WTC11 (cell line): ENCODE results near the gene IFT27. TPM values are rescaled to one million over a fixed set of nuclear protein-coding genes. Genes with fewer than 3 reads are reported as not detected.

Experiments
- ATAC-seq: fragments of 200-7000 bp; cut with Tn5 transposase; 2 replicates; pipeline ENCODE4 v1.10.0; 2021; ENCODE audit warnings: mild to moderate bottlenecking, moderate library complexity
- CTCF ChIA-PET: fragments of 300-600 bp; sonication (Branson Sonifier 250); formaldehyde crosslinking; loops from one replicate; lab custom pipeline; 2021; ENCODE audit warnings: antibody characterized with exemption; lab: Charles Lee
- POLR2A ChIA-PET: fragments of 350-600 bp; sonication (Branson Sonifier 250); formaldehyde crosslinking; loops from one replicate; lab custom pipeline; 2021; ENCODE audit warnings: antibody characterized with exemption; lab: Charles Lee
- DNase-seq: peaks from one replicate; pipeline ENCODE4 v3.0.0; 2021; ENCODE audit warnings: low spot score
- H3K27ac Mint-ChIP-seq: 2 replicates; pipeline ENCODE4 v1.8.0; 2021; ENCODE audit warnings: mixed read lengths
- H3K27me3 Mint-ChIP-seq: 2 replicates; pipeline ENCODE4 v1.8.0; 2021; ENCODE audit warnings: low read depth, mild to moderate bottlenecking, moderate library complexity, mixed read lengths
- H3K36me3 Mint-ChIP-seq: 2 replicates; pipeline ENCODE4 v1.8.0; 2021; ENCODE audit warnings: mixed read lengths
- H3K4me1 Mint-ChIP-seq: 2 replicates; pipeline ENCODE4 v1.8.0; 2022; ENCODE audit warnings: mixed read lengths
- H3K4me3 Mint-ChIP-seq: 2 replicates; pipeline ENCODE4 v1.8.0; 2021; ENCODE audit warnings: mild to moderate bottlenecking, moderate library complexity, mixed read lengths
- H3K9me3 Mint-ChIP-seq: 2 replicates; pipeline ENCODE4 v1.8.0; 2021; ENCODE audit warnings: mixed read lengths
- ARID4B ChIP-seq: sonication (generic); formaldehyde crosslinking; IDR thresholded peaks from 2 replicates; pipeline ENCODE4 v1.8.0; 2023; ENCODE audit warnings: missing genetic modification reagents, mild to moderate bottlenecking, borderline replicate concordance
- CBFB ChIP-seq: sonication (generic); formaldehyde crosslinking; IDR thresholded peaks from 2 replicates; pipeline ENCODE4 v1.8.1; 2022; ENCODE audit warnings: mild to moderate bottlenecking, low read depth, missing genetic modification reagents
- CDX4 ChIP-seq: fragments of 250-450 bp; sonication (Bioruptor Pico); IDR thresholded peaks from 2 replicates; pipeline ENCODE4 v1.9.0; 2021; ENCODE audit warnings: moderate library complexity, mild to moderate bottlenecking, inconsistent platforms, borderline replicate concordance
- ESRRA ChIP-seq: sonication (generic); formaldehyde crosslinking; IDR thresholded peaks from 2 replicates; pipeline ENCODE4 v1.8.1; 2022; ENCODE audit warnings: mild to moderate bottlenecking, missing genetic modification reagents, borderline replicate concordance
- HMGXB4 ChIP-seq: sonication (generic); formaldehyde crosslinking; IDR thresholded peaks from 2 replicates; pipeline ENCODE4 v1.8.1; 2023; ENCODE audit warnings: mild to moderate bottlenecking, moderate library complexity, missing genetic modification reagents
- MAX ChIP-seq: sonication (generic); formaldehyde crosslinking; IDR thresholded peaks from 2 replicates; pipeline ENCODE4 v1.8.0; 2022; ENCODE audit warnings: mild to moderate bottlenecking, missing genetic modification reagents
- NFYB ChIP-seq: sonication (generic); formaldehyde crosslinking; conservative IDR thresholded peaks from 2 replicates; pipeline ENCODE4 v1.8.0; 2022; ENCODE audit warnings: low read depth, missing genetic modification reagents
- NR3C1 ChIP-seq: sonication (generic); formaldehyde crosslinking; conservative IDR thresholded peaks from 2 replicates; pipeline ENCODE4 v1.8.1; 2023; ENCODE audit warnings: low read depth, mild to moderate bottlenecking, missing genetic modification reagents
- SMAD3 ChIP-seq: sonication (generic); formaldehyde crosslinking; IDR thresholded peaks from 2 replicates; pipeline ENCODE4 v1.8.0; 2022; ENCODE audit warnings: missing genetic modification reagents, mild to moderate bottlenecking, borderline replicate concordance
- SOX15 ChIP-seq: fragments of 250-450 bp; sonication (Bioruptor Pico); IDR thresholded peaks from 2 replicates; pipeline ENCODE4 v1.9.0; 2021; ENCODE audit warnings: mild to moderate bottlenecking
- USF1 ChIP-seq: sonication (generic); formaldehyde crosslinking; IDR thresholded peaks from 2 replicates; pipeline ENCODE4 v1.8.0; 2022; ENCODE audit warnings: mild to moderate bottlenecking, missing genetic modification reagents
- USF2 ChIP-seq: sonication (generic); formaldehyde crosslinking; IDR thresholded peaks from 2 replicates; pipeline ENCODE4 v1.8.1; 2023; ENCODE audit warnings: mild to moderate bottlenecking, missing genetic modification reagents, moderate library complexity
- ZBTB43 ChIP-seq: sonication (generic); formaldehyde crosslinking; IDR thresholded peaks from 2 replicates; pipeline ENCODE4 v1.8.1; 2023; ENCODE audit warnings: mild to moderate bottlenecking, missing genetic modification reagents
- ZNF138 ChIP-seq: sonication (generic); formaldehyde crosslinking; conservative IDR thresholded peaks from 2 replicates; pipeline ENCODE4 v1.8.1; 2022; ENCODE audit warnings: mild to moderate bottlenecking, moderate library complexity, missing genetic modification reagents
- ZNF263 ChIP-seq: sonication (generic); formaldehyde crosslinking; IDR thresholded peaks from 2 replicates; pipeline ENCODE4 v1.8.1; 2022; ENCODE audit warnings: low read depth, mild to moderate bottlenecking, moderate library complexity, missing genetic modification reagents
- total RNA-seq: library from RNA; stranded (reverse); gene quantifications from 3 replicates; pipeline ENCODE4 v1.2.3, GENCODE V29; 2021

IFT27 gene
- total RNA-seq, 1 experiment from 2014 or later = 47.9 TPM

- TF ChIP-seq CDX4 (CRISPR knock-in tag) = no peak
- no peak for TF ChIP-seq USF2 (CRISPR knock-in tag)
- no peak for TF ChIP-seq HMGXB4 (CRISPR knock-in tag)
- no peak for TF ChIP-seq ESRRA (CRISPR knock-in tag)
- no peak for TF ChIP-seq MAX (CRISPR knock-in tag)
- no peak for TF ChIP-seq USF1
- TF ChIP-seq NR3C1 (CRISPR knock-in tag) = no peak
- TF ChIP-seq SOX15 (CRISPR knock-in tag) = no peak
- no peak for TF ChIP-seq ZNF138 (CRISPR knock-in tag)
- no peak for TF ChIP-seq NFYB (CRISPR knock-in tag)
- no peak for TF ChIP-seq ZBTB43
- TF ChIP-seq ZNF263 (CRISPR knock-in tag) = no peak
- no peak for TF ChIP-seq SMAD3 (CRISPR knock-in tag)
- no peak for TF ChIP-seq ARID4B
- no peak for TF ChIP-seq CBFB
These were observed 36.7 kb downstream of the IFT27 start (continued) for GRCh38 chr22:36739185-36739584.

GRCh38 chr22:36738416-36739020 is 37.4 kb downstream of the IFT27 start:
- DNase-seq (no peak), ATAC-seq (no peak)
- peaks cover 22% of the 10 kb centered on the region for H3K9me3 Mint-ChIP-seq
- ChIA-PET CTCF (no interaction called here), POLR2A (no interaction called here)
- peaks cover 7% of the 10 kb centered on the region for H3K4me1 Mint-ChIP-seq
- peaks cover 25% of the 10 kb centered on the region for H3K27me3 Mint-ChIP-seq
- no peak overlapping the region for H3K4me3 Mint-ChIP-seq
- H3K36me3 Mint-ChIP-seq = peaks cover 3% of the 10 kb centered on the region; the same call in 1 of the 2 replicates
- H3K27ac Mint-ChIP-seq = no peak overlapping the region
- TF ChIP-seq SOX15 (CRISPR knock-in tag) = no peak
